Adrenal gland (tissue), 5 donors: ENCODE results near the gene SLC35A1.

Experiments
- POLR2A ChIP-seq, 2 donors: fragments of 450-650 bp; IDR thresholded peaks; one replicate each; pipeline ENCODE4 v1.6.1; 2017; ENCODE audit warnings: antibody characterized with exemption in 2 of 2, mild to moderate bottlenecking in 2 of 2, moderate library complexity in 1 of 2
- TF ChIP-seq, protein P1 (sequence below), 6 experiments: fragments of 450-650 bp in 4 of 6; fragments of 200-600 bp in 2 of 6; sonication (generic) in 1 of 6; IDR thresholded peaks; 1 replicate in 5 of 6; 2 replicates in 1 of 6; pipeline versions ENCODE4 v1.5.1 to v1.8.0; 2016 to 2021; ENCODE audit warnings: antibody characterized with exemption in 6 of 6, mild to moderate bottlenecking in 2 of 6, moderate library complexity in 1 of 6
- donor health status: DM: no; HTN: no; CAD: no.

DNA sequence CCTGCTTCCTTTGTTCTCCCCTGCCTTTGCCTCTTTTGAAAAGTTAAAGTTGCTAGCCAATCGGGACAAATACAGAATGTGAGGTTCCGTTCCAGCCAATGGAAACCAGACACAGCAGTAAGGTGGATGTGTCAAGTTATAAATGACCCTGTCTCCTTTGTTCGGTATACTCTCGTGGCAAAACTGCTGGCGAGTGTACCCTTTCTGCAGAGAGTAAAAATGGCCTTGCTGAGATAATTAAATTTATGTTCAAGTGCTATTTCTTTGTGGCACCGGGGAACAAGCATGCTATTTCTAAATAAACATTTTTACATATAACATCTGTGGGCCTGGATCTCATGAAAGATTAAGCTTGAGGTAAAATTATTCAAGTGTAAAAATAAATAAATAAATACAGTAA lies 66.8 kb downstream of the SLC35A1 start:
- TF ChIP-seq, protein P1, sequence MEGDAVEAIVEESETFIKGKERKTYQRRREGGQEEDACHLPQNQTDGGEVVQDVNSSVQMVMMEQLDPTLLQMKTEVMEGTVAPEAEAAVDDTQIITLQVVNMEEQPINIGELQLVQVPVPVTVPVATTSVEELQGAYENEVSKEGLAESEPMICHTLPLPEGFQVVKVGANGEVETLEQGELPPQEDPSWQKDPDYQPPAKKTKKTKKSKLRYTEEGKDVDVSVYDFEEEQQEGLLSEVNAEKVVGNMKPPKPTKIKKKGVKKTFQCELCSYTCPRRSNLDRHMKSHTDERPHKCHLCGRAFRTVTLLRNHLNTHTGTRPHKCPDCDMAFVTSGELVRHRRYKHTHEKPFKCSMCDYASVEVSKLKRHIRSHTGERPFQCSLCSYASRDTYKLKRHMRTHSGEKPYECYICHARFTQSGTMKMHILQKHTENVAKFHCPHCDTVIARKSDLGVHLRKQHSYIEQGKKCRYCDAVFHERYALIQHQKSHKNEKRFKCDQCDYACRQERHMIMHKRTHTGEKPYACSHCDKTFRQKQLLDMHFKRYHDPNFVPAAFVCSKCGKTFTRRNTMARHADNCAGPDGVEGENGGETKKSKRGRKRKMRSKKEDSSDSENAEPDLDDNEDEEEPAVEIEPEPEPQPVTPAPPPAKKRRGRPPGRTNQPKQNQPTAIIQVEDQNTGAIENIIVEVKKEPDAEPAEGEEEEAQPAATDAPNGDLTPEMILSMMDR (IDR thresholded peaks at IDR 0.05): no peak
- TF ChIP-seq POLR2A (IDR thresholded peaks at IDR 0.05): no peak
